ENCODE results near the gene ARHGAP24. TPM values are rescaled to one million over a fixed set of nuclear protein-coding genes. Genes with fewer than 3 reads are reported as not detected.

Gene ARHGAP24
- total RNA-seq, 1 experiment from 2014 or later, result 2.1 TPM

DNA sequence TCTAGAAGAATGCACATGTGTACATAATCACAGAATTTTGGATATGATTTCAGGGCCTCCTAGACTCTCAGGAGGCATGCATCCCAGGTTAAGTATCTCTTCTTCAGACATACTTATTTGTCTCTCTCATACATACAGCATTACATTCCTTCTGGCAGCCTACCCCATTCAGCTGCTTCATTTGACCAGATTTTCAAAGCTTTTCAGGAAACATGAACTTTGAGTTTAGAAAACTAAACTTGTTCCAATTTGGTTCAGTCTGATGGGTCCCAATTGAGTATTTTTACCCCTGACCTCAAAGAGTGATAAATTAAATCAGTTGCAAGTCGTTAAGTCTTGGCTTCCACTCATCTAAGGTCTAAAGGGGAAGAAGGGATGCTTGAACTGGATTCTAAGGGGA lies 330.9 kb downstream of the ARHGAP24 start:
- no peaks in the 10 kb centered on the region for H3K36me3 Mint-ChIP-seq
- peaks cover 3% of the 10 kb centered on the region for H3K9me3 Mint-ChIP-seq
- CTCF ChIA-PET, result interaction anchor here (1.5 kb wide), 1 partner anchor 9 kb away, joined by 11 read pairs; no protein-coding TSS in a partner anchor
- POLR2A ChIA-PET, result no interaction called here
- no peak for TF ChIP-seq CREB1 (CRISPR knock-in tag; IDR thresholded peaks at IDR 0.05)
- no peak for TF ChIP-seq CTCF (IDR thresholded peaks at IDR 0.05)
- no peak for TF ChIP-seq AR (CRISPR knock-in tag; IDR thresholded peaks at IDR 0.05)
- TF ChIP-seq ZNF671 (CRISPR knock-in tag; IDR thresholded peaks at IDR 0.05), result no peak
- TF ChIP-seq NFYB (CRISPR knock-in tag; conservative IDR thresholded peaks at IDR 0.05; ENCODE audit: low read depth), result no peak
- no peak for TF ChIP-seq FOXP1 (CRISPR knock-in tag; IDR thresholded peaks at IDR 0.05; ENCODE audit: borderline replicate concordance)
- no peak for TF ChIP-seq ZNF232 (CRISPR knock-in tag; IDR thresholded peaks at IDR 0.05)
- TF ChIP-seq NFE2L1 (CRISPR knock-in tag; IDR thresholded peaks at IDR 0.05), result no peak
- TF ChIP-seq CBFB (CRISPR knock-in tag; IDR thresholded peaks at IDR 0.05; ENCODE audit: low read depth), result no peak
- no peak for TF ChIP-seq ETV6 (CRISPR knock-in tag; IDR thresholded peaks at IDR 0.05)
- H3K4me3 Mint-ChIP-seq, result no peak overlapping the region
- H3K4me1 Mint-ChIP-seq, result peaks cover 34% of the 10 kb centered on the region
- no peaks in the 10 kb centered on the region for H3K27me3 Mint-ChIP-seq (ENCODE audit: low read depth)
- H3K27ac Mint-ChIP-seq, result no peak overlapping the region
- no peak for DNase-seq (ENCODE audit: low spot score)
- ATAC-seq, result no peak

DNA sequence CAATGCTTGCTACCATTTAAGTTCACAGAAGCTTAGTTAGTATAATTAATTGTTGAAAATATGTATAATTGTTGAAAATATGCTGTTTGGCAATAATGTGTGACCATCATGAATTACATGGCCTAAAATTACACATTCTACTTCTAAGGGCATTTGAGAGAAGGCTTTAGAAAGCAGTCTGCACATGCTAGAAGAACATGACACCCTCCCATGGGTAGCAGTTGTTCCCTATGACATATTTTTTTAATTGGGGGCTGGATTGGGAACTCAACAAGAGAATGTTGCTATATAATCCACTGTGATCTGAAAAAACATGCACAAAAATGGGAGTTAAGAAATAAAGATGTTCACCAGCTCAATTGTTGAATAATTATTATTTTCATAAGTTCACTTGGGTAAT lies 331.4 kb downstream of the ARHGAP24 start:
- ChIA-PET CTCF (interaction anchor here (1.5 kb wide), 1 partner anchor 9 kb away, joined by 11 read pairs; no protein-coding TSS in a partner anchor), POLR2A (no interaction called here)
- H3K4me1 Mint-ChIP-seq, result peaks cover 34% of the 10 kb centered on the region
- H3K27me3 Mint-ChIP-seq (ENCODE audit: low read depth), result no peaks in the 10 kb centered on the region
- H3K36me3 Mint-ChIP-seq, result no peaks in the 10 kb centered on the region
- peaks cover 3% of the 10 kb centered on the region for H3K9me3 Mint-ChIP-seq
- TF ChIP-seq ZNF138 (CRISPR knock-in tag; conservative IDR thresholded peaks at IDR 0.05) (no peak), TEAD4 (CRISPR knock-in tag; IDR thresholded peaks at IDR 0.05) (no peak), ZNF121 (CRISPR knock-in tag; IDR thresholded peaks at IDR 0.05) (no peak), ZNF416 (CRISPR knock-in tag; IDR thresholded peaks at IDR 0.05) (no peak), NFYB (CRISPR knock-in tag; conservative IDR thresholded peaks at IDR 0.05; ENCODE audit: low read depth) (no peak)
- TF ChIP-seq, protein P1, sequence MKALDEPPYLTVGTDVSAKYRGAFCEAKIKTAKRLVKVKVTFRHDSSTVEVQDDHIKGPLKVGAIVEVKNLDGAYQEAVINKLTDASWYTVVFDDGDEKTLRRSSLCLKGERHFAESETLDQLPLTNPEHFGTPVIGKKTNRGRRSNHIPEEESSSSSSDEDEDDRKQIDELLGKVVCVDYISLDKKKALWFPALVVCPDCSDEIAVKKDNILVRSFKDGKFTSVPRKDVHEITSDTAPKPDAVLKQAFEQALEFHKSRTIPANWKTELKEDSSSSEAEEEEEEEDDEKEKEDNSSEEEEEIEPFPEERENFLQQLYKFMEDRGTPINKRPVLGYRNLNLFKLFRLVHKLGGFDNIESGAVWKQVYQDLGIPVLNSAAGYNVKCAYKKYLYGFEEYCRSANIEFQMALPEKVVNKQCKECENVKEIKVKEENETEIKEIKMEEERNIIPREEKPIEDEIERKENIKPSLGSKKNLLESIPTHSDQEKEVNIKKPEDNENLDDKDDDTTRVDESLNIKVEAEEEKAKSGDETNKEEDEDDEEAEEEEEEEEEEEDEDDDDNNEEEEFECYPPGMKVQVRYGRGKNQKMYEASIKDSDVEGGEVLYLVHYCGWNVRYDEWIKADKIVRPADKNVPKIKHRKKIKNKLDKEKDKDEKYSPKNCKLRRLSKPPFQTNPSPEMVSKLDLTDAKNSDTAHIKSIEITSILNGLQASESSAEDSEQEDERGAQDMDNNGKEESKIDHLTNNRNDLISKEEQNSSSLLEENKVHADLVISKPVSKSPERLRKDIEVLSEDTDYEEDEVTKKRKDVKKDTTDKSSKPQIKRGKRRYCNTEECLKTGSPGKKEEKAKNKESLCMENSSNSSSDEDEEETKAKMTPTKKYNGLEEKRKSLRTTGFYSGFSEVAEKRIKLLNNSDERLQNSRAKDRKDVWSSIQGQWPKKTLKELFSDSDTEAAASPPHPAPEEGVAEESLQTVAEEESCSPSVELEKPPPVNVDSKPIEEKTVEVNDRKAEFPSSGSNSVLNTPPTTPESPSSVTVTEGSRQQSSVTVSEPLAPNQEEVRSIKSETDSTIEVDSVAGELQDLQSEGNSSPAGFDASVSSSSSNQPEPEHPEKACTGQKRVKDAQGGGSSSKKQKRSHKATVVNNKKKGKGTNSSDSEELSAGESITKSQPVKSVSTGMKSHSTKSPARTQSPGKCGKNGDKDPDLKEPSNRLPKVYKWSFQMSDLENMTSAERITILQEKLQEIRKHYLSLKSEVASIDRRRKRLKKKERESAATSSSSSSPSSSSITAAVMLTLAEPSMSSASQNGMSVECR (CRISPR knock-in tag; IDR thresholded peaks at IDR 0.05; ENCODE audit: borderline replicate concordance), result no peak
- TF ChIP-seq, protein P2, sequence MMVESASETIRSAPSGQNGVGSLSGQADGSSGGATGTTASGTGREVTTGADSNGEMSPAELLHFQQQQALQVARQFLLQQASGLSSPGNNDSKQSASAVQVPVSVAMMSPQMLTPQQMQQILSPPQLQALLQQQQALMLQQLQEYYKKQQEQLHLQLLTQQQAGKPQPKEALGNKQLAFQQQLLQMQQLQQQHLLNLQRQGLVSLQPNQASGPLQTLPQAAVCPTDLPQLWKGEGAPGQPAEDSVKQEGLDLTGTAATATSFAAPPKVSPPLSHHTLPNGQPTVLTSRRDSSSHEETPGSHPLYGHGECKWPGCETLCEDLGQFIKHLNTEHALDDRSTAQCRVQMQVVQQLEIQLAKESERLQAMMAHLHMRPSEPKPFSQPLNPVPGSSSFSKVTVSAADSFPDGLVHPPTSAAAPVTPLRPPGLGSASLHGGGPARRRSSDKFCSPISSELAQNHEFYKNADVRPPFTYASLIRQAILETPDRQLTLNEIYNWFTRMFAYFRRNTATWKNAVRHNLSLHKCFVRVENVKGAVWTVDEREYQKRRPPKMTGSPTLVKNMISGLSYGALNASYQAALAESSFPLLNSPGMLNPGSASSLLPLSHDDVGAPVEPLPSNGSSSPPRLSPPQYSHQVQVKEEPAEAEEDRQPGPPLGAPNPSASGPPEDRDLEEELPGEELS (CRISPR knock-in tag; IDR thresholded peaks at IDR 0.05), result no peak
- TF ChIP-seq, protein P3, sequence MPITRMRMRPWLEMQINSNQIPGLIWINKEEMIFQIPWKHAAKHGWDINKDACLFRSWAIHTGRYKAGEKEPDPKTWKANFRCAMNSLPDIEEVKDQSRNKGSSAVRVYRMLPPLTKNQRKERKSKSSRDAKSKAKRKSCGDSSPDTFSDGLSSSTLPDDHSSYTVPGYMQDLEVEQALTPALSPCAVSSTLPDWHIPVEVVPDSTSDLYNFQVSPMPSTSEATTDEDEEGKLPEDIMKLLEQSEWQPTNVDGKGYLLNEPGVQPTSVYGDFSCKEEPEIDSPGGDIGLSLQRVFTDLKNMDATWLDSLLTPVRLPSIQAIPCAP (CRISPR knock-in tag; IDR thresholded peaks at IDR 0.05), result no peak
- TF ChIP-seq, protein P4, sequence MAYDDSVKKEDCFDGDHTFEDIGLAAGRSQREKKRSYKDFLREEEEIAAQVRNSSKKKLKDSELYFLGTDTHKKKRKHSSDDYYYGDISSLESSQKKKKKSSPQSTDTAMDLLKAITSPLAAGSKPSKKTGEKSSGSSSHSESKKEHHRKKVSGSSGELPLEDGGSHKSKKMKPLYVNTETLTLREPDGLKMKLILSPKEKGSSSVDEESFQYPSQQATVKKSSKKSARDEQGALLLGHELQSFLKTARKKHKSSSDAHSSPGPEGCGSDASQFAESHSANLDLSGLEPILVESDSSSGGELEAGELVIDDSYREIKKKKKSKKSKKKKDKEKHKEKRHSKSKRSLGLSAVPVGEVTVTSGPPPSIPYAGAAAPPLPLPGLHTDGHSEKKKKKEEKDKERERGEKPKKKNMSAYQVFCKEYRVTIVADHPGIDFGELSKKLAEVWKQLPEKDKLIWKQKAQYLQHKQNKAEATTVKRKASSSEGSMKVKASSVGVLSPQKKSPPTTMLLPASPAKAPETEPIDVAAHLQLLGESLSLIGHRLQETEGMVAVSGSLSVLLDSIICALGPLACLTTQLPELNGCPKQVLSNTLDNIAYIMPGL (CRISPR knock-in tag; IDR thresholded peaks at IDR 0.05), result no peak
- TF ChIP-seq, protein P5, sequence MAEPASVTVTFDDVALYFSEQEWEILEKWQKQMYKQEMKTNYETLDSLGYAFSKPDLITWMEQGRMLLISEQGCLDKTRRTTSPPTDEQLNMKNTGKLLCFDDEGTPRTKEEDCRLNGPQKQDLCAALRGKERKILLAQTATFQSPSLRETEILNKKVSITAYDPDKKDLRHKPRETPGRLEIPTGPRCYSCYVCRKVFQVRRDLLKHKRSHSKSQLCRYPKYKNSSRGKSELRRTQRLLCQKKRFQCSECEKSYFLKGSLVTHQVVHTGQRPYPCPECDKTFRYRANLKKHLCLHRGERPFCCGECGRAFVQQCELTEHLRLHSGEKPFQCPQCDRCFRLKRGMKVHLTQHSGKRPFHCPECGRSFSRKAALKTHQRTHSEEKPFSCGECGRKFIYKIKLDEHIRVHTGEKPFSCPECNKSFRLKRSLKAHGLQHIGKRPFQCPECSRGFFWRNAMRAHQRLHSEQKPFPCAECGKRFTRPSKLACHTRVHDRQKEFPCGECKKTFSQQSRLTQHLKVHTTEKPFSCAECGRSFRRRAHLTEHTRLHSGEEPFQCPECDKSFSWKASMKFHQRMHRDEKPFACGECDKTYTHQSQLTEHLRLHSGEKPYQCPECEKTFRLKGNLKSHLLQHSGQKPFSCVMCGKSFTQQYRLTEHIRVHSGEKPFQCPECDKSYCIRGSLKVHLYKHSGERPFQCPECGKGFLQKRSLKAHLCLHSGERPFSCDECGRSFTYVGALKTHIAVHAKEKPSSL (CRISPR knock-in tag; conservative IDR thresholded peaks at IDR 0.05), result no peak
- TF ChIP-seq, protein P6, sequence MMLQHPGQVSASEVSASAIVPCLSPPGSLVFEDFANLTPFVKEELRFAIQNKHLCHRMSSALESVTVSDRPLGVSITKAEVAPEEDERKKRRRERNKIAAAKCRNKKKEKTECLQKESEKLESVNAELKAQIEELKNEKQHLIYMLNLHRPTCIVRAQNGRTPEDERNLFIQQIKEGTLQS (CRISPR knock-in tag; conservative IDR thresholded peaks at IDR 0.05), result no peak
- no peak overlapping the region for H3K4me3 Mint-ChIP-seq
- DNase-seq (ENCODE audit: low spot score), result no peak
- ATAC-seq, result no peak
- H3K27ac Mint-ChIP-seq, result no peak overlapping the region
